ENCODE results near the gene ABL1. TPM values are rescaled to one million over a fixed set of nuclear protein-coding genes. Genes with fewer than 3 reads are reported as not detected.
"Not testable (repeated sequence)": the region's sequence is repeated elsewhere in the genome, so short reads cannot be mapped to it uniquely, and the experiment has no call there.

ABL1 gene
- total and polyA plus RNA-seq, 3 experiments from 2014 or later, result 16.3 to 39.3 (median 38.8) TPM

DNA sequence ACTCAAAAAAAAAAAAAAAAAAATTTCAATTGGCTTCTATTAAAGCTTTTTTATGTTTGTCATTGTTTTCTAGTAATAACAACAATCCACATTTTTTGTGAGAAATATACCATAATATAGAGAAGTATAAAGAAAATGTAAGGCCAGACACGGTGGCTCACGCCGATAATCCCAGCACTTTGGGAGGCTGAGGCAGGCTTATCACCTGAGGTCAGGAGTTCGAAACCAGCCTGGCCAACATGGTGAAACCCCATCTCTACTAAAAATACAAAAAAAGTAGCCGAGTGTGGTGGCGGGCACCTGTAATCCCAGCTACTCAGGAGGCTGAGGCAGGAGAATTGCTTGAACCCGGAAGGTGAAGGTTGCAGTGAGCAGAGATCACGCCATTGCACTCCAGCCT, 13.5 kb downstream of the ABL1 start:
- DNase-seq; H3K27me3 ChIP-seq (ENCODE audit: insufficient read depth, low read length, poor library complexity, severe bottlenecking); POLR2A ChIA-PET; H3K36me3 Mint-ChIP-seq; H3K9me3 ChIP-seq (ENCODE audit: low read length); H3K36me3 ChIP-seq (ENCODE audit: insufficient read depth, low read length); H3K4me3 ChIP-seq (ENCODE audit: low read length); CTCF ChIA-PET; H3K9me3 Mint-ChIP-seq; H3K27ac ChIP-seq (ENCODE audit: low read depth, low read length); H3K4me3 Mint-ChIP-seq; H3K27ac Mint-ChIP-seq; H3K27me3 Mint-ChIP-seq: not testable (repeated sequence)
- H3K4me1 ChIP-seq (ENCODE audit: insufficient read depth, low read length), result peaks cover 24% of the 10 kb centered on the region
- peaks cover 10 to 29% (median 16%) of the 10 kb centered on the region in 3 donors for H3K4me1 Mint-ChIP-seq

DNA sequence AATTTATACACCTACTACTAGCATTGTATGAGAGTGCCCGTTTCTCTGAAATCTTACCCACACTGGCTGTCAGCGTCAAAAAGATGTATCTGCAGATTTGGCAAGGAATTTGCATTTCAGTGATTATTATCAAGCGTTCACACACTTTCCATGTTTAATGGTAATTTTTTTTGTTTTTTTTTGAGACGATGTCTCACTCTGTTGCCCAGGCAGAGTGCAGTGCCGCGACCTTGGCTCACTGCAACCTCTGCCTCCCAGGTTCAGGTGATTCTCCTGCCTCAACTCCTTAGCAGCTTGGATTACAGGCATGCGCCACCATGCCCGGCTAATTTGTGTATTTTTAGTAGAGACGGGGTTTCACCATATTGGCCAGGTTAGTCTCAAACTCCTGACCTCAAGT, 14.3 kb downstream of the ABL1 start:
- Mint-ChIP-seq H3K4me3 (no peak overlapping the region), H3K9me3 (no peaks in the 10 kb centered on the region), H3K27me3 (no peaks in the 10 kb centered on the region), H3K4me1 (peaks cover 6 to 21% (median 10%) of the 10 kb centered on the region in 3 donors), H3K36me3 (peaks cover 0 to 5% (median 0%) of the 10 kb centered on the region in 3 donors), H3K27ac (no peak overlapping the region)
- Histone ChIP-seq H3K9me3 (ENCODE audit: low read length) (no peaks in the 10 kb centered on the region), H3K36me3 (ENCODE audit: insufficient read depth, low read length) (peaks cover under 1% of the 10 kb centered on the region), H3K4me3 (ENCODE audit: low read length) (no peak overlapping the region), H3K27ac (ENCODE audit: low read depth, low read length) (no peak overlapping the region), H3K27me3 (ENCODE audit: insufficient read depth, low read length, poor library complexity, severe bottlenecking) (no peaks in the 10 kb centered on the region), H3K4me1 (ENCODE audit: insufficient read depth, low read length) (peaks cover 16% of the 10 kb centered on the region)
- ChIA-PET CTCF (no interaction called here), POLR2A (no interaction called here)
- DNase-seq, result no peak

DNA sequence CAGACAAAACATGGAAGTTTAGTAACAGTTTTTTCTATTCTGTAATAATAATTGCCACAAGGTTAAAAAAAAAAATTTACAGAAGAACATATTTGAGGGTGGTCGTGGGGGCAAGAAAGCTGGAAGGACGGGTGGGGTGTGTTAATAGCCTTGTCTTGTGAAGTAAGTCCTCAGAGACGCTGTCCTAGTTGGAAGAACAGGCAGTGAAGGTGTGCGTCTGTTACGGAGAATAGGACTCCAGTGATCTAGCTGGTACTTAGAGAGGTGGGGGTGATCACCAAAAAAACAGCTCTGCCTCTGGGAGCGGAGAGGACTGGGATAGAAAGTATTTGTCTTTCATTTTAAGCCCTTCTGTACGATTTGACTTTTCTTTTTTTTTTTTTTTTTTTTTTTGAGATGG, 17.7 kb downstream of the ABL1 start:
- no peaks in the 10 kb centered on the region for H3K9me3 ChIP-seq (ENCODE audit: low read length)
- H3K9me3 Mint-ChIP-seq, result no peaks in the 10 kb centered on the region
- H3K27me3 Mint-ChIP-seq, result no peaks in the 10 kb centered on the region
- H3K27me3 ChIP-seq (ENCODE audit: insufficient read depth, low read length, poor library complexity, severe bottlenecking), result no peaks in the 10 kb centered on the region
- ChIA-PET POLR2A (no interaction called here), CTCF (interaction anchor here (2.8 kb wide), 1 partner anchor 13 kb away, joined by 11 read pairs; no protein-coding TSS in a partner anchor)
- DNase-seq, result no peak
- H3K27ac ChIP-seq (ENCODE audit: low read depth, low read length), result no peak overlapping the region
- H3K36me3 Mint-ChIP-seq, result peaks cover 0 to 36% (median 6%) of the 10 kb centered on the region in 3 donors
- H3K4me3 ChIP-seq (ENCODE audit: low read length), result no peak overlapping the region
- H3K36me3 ChIP-seq (ENCODE audit: insufficient read depth, low read length), result peaks cover 8% of the 10 kb centered on the region
- H3K4me1 ChIP-seq (ENCODE audit: insufficient read depth, low read length), result no peaks in the 10 kb centered on the region
- no peak overlapping the region for H3K4me3 Mint-ChIP-seq
- no peak overlapping the region for H3K27ac Mint-ChIP-seq
- peaks cover 5 to 6% (median 6%) of the 10 kb centered on the region in 3 donors for H3K4me1 Mint-ChIP-seq

DNA sequence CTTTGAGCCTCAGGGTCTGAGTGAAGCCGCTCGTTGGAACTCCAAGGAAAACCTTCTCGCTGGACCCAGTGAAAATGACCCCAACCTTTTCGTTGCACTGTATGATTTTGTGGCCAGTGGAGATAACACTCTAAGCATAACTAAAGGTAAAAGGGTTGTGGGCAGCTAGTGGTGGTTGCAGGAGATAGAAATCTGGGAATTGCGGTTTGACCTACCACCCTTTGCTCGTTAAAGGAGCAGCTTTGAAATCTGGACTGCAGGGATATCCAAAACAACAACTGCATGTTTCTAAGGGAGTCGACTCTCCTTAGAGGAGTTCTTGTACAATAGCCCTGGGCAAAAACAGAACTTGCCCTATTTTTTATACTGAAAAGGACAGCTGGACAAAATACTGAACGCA, 19.0 kb downstream of the ABL1 start:
- Histone ChIP-seq H3K4me1 (ENCODE audit: insufficient read depth, low read length) (no peaks in the 10 kb centered on the region), H3K36me3 (ENCODE audit: insufficient read depth, low read length) (peaks cover 8% of the 10 kb centered on the region), H3K27ac (ENCODE audit: low read depth, low read length) (no peak overlapping the region), H3K4me3 (ENCODE audit: low read length) (no peak overlapping the region), H3K9me3 (ENCODE audit: low read length) (no peaks in the 10 kb centered on the region), H3K27me3 (ENCODE audit: insufficient read depth, low read length, poor library complexity, severe bottlenecking) (no peaks in the 10 kb centered on the region)
- DNase-seq, result no peak
- Mint-ChIP-seq H3K4me1 (peaks cover 5 to 6% (median 6%) of the 10 kb centered on the region in 3 donors), H3K27me3 (no peaks in the 10 kb centered on the region), H3K27ac (no peak overlapping the region), H3K9me3 (no peaks in the 10 kb centered on the region), H3K36me3 (peaks cover 0 to 47% (median 6%) of the 10 kb centered on the region in 3 donors), H3K4me3 (no peak overlapping the region)
- ChIA-PET CTCF (interaction anchor here (0.8 to 2.8 kb wide), 2 partner anchors 9 to 12 kb away, joined by 3 to 11 read pairs; no protein-coding TSS in a partner anchor), POLR2A (no interaction called here)

DNA sequence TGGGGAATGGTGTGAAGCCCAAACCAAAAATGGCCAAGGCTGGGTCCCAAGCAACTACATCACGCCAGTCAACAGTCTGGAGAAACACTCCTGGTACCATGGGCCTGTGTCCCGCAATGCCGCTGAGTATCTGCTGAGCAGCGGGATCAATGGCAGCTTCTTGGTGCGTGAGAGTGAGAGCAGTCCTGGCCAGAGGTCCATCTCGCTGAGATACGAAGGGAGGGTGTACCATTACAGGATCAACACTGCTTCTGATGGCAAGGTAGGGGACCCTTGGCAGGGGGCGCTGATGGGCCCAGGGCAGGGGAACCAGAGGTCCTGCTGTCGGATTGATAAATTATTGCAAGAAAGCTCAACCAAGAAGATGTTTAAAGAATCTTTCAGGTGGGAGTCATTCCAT, 19.8 kb downstream of the ABL1 start:
- H3K9me3 ChIP-seq (ENCODE audit: low read length), result no peaks in the 10 kb centered on the region
- DNase-seq, result no peak
- H3K27me3 ChIP-seq (ENCODE audit: insufficient read depth, low read length, poor library complexity, severe bottlenecking), result no peaks in the 10 kb centered on the region
- H3K4me3 ChIP-seq (ENCODE audit: low read length), result no peak overlapping the region
- peaks cover 3 to 4% (median 3%) of the 10 kb centered on the region in 3 donors for H3K4me1 Mint-ChIP-seq
- H3K9me3 Mint-ChIP-seq, result no peaks in the 10 kb centered on the region
- ChIA-PET CTCF (interaction anchor here (0.8 to 2.8 kb wide), 2 partner anchors 8 to 11 kb away, joined by 3 to 11 read pairs; no protein-coding TSS in a partner anchor), POLR2A (no interaction called here)
- H3K27ac Mint-ChIP-seq, result no peak overlapping the region
- H3K36me3 ChIP-seq (ENCODE audit: insufficient read depth, low read length), result peaks cover 8% of the 10 kb centered on the region
- no peak overlapping the region for H3K4me3 Mint-ChIP-seq
- no peaks in the 10 kb centered on the region for H3K27me3 Mint-ChIP-seq
- H3K36me3 Mint-ChIP-seq, result peaks cover 0 to 48% (median 6%) of the 10 kb centered on the region in 3 donors
- H3K27ac ChIP-seq (ENCODE audit: low read depth, low read length), result no peak overlapping the region
- H3K4me1 ChIP-seq (ENCODE audit: insufficient read depth, low read length), result no peaks in the 10 kb centered on the region

DNA sequence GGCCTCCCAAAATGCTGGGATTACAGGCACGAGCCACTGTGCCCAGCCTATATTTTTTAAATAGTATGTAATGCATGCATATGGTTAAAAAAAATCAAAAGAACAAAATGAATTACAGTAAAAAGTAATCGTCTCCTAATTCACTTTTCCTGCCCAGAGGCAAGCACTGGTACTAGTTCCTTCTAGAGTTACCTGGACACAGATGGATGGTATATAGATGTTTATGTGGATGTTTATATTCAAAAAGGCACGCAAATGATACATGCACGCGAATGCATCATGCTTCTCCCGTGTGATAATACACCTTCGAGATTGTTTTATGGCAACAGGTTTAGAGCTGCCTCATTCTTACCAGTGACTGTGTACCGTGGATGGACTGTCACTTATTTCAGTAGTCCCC, 21.4 kb downstream of the ABL1 start:
- ChIA-PET CTCF (no interaction called here), POLR2A (no interaction called here)
- Mint-ChIP-seq H3K9me3 (no peaks in the 10 kb centered on the region), H3K27ac (no peak overlapping the region), H3K36me3 (peaks cover 0 to 60% (median 6%) of the 10 kb centered on the region in 3 donors), H3K4me1 (no peaks in the 10 kb centered on the region), H3K27me3 (no peaks in the 10 kb centered on the region), H3K4me3 (no peak overlapping the region)
- Histone ChIP-seq H3K4me1 (ENCODE audit: insufficient read depth, low read length) (peaks cover under 1% of the 10 kb centered on the region), H3K27me3 (ENCODE audit: insufficient read depth, low read length, poor library complexity, severe bottlenecking) (no peaks in the 10 kb centered on the region), H3K4me3 (ENCODE audit: low read length) (no peak overlapping the region), H3K27ac (ENCODE audit: low read depth, low read length) (no peak overlapping the region), H3K36me3 (ENCODE audit: insufficient read depth, low read length) (peaks cover 8% of the 10 kb centered on the region), H3K9me3 (ENCODE audit: low read length) (no peaks in the 10 kb centered on the region)
- no peak for DNase-seq

DNA sequence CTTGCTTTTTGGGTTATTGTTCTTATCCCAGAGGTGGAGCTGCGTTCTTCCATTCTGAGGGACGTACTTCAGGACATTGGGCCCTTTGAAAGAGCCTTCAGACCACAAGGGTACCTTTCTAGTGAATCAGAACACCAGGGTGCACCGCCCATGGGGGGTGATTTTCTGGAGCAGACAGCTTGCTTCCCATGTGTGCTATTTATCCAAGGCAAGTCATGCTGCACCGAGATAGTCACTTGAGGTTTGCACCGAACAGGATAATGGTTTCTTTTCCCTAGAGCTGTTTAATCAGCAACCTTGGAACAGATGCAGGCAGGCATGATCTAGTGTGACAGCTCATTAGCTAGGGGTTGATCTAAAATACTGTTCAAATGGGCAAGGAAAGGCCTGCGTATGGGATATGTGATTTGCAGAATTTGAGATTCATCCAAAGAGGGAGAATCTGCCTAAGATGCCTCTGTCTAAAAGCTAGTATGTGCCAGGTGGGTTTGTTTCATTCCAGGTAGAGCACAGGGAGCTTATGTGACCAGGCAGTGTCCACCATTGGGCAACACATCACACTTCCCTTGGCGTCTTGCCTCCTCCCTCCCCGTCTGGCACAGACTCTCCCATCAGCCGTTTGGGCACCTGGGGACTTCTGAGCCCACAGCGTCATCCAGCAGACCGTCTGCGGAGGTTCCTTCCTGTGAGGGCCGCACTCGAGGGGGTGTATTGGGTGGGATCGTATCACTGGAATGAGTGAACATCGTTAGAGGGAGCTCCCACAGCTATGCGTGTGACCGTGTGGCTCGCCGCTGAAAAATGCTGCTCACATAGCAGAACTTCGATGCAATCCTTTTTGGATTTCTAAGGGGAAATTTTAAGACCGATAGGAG, 23.0 kb downstream of the ABL1 start:
- no peaks in the 10 kb centered on the region for H3K9me3 Mint-ChIP-seq
- Histone ChIP-seq H3K27ac (ENCODE audit: low read depth, low read length) (no peak overlapping the region), H3K27me3 (ENCODE audit: insufficient read depth, low read length, poor library complexity, severe bottlenecking) (no peaks in the 10 kb centered on the region), H3K4me3 (ENCODE audit: low read length) (no peak overlapping the region), H3K9me3 (ENCODE audit: low read length) (no peaks in the 10 kb centered on the region), H3K36me3 (ENCODE audit: insufficient read depth, low read length) (peaks cover 8% of the 10 kb centered on the region), H3K4me1 (ENCODE audit: insufficient read depth, low read length) (peaks cover 3% of the 10 kb centered on the region)
- ChIA-PET POLR2A (no interaction called here), CTCF (interaction anchor here (1.1 to 1.3 kb wide), 2 partner anchors 8 to 143 kb away, joined by 3 read pairs; no protein-coding TSS in a partner anchor)
- H3K27me3 Mint-ChIP-seq, result no peaks in the 10 kb centered on the region
- DNase-seq, result no peak
- H3K4me3 Mint-ChIP-seq, result no peak overlapping the region
- peaks cover 0 to 71% (median 8%) of the 10 kb centered on the region in 3 donors for H3K36me3 Mint-ChIP-seq
- no peaks in the 10 kb centered on the region for H3K4me1 Mint-ChIP-seq
- H3K27ac Mint-ChIP-seq, result peak overlapping the region in 2 of 8 donors; percentile 20 to 32
